Measurements from ENCODE around the gene CCDC50.

CCDC50 gene

DNA sequence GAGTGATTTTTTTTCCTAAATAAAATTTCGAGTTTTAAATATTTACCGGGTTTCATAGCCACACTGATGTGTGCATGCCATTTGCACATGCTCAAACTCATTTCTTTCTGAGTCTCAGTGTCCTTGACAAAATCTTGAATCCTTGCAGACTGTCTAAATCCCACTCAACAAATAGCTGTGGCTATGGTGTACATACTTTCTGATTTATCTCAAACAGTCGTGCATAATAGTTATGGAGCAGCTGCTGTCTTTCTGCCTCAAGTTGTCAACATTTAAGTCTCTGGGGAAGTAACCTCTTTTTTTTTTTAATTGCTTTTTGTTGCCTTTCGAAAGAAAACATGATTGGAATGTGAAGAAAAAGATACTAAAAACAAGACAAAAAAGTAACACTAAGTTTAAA lies 53.9 kb downstream of the CCDC50 start:
- DNase-seq (no peak), ATAC-seq (replicated peaks) (no peak)
- H3K36me3 Mint-ChIP-seq (ENCODE audit: insufficient read depth): peaks cover 3% of the 10 kb centered on the region
- no peak overlapping the region for H3K27ac Mint-ChIP-seq
- H3K27me3 Mint-ChIP-seq: no peaks in the 10 kb centered on the region
- no peak overlapping the region for H3K4me3 Mint-ChIP-seq
- no peaks in the 10 kb centered on the region for H3K9me3 Mint-ChIP-seq
- no peaks in the 10 kb centered on the region for H3K4me1 Mint-ChIP-seq (ENCODE audit: low read depth in 2 of 2)

DNA sequence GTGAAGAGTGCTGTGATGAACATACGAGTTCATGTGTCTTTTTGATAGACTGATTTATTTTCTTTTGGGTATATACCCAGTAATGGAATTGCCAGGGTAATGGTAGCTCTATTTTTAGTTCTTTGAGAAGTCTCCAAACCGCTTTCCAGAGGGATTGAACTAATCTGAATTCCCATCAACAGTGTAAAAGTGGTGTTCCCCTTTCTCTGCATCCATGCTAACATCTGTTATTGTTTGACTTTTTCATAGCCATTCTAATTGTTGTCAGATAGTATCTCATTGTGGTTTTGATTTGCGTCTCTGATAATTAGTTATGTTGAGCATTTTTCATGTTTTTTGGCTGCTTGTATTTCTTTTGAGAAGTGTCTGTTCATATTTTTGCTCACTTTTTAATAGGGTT lies 55.9 kb downstream of the CCDC50 start:
- Mint-ChIP-seq H3K4me3 (no peak overlapping the region), H3K27ac (no peak overlapping the region), H3K36me3 (ENCODE audit: insufficient read depth) (peaks cover 7% of the 10 kb centered on the region), H3K4me1 (ENCODE audit: low read depth in 2 of 2) (no peaks in the 10 kb centered on the region), H3K27me3 (no peaks in the 10 kb centered on the region), H3K9me3 (no peaks in the 10 kb centered on the region)
- DNase-seq: no peak
- ATAC-seq (replicated peaks): no peak

GRCh38 chr3:191387441-191388077 lies 58.4 kb downstream of the CCDC50 start:
- ATAC-seq (replicated peaks) (no peak), DNase-seq (no peak)
- no peak overlapping the region for H3K27ac Mint-ChIP-seq
- no peaks in the 10 kb centered on the region for H3K27me3 Mint-ChIP-seq
- H3K9me3 Mint-ChIP-seq: no peaks in the 10 kb centered on the region
- H3K36me3 Mint-ChIP-seq (ENCODE audit: insufficient read depth): peaks cover 7% of the 10 kb centered on the region
- no peak overlapping the region for H3K4me3 Mint-ChIP-seq
- no peaks in the 10 kb centered on the region for H3K4me1 Mint-ChIP-seq (ENCODE audit: low read depth in 2 of 2)

DNA sequence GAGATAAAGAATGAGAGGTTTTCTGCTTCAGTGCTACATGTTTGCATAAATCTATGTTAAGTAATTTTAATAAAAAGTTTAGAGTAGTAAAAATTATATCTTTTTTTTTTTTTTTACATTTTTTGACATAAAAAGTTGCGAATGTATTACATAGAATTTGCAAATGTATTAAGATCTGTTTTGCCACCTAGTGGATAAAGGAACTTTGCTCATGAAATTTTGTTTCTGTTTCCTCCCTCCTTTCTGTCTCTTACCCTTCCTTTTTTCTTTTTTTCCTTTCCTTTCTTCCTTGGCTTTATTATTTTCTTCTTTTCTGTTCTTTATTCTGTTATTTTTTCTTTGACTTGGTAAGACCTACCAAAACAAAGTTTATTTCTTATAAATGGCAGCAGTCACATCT lies 59.6 kb downstream of the CCDC50 start:
- no peaks in the 10 kb centered on the region for H3K27me3 Mint-ChIP-seq
- H3K27ac Mint-ChIP-seq: no peak overlapping the region
- no peaks in the 10 kb centered on the region for H3K4me1 Mint-ChIP-seq (ENCODE audit: low read depth in 2 of 2)
- ATAC-seq (replicated peaks): no peak
- no peak for DNase-seq
- no peak overlapping the region for H3K4me3 Mint-ChIP-seq
- H3K9me3 Mint-ChIP-seq: no peaks in the 10 kb centered on the region
- peaks cover 3% of the 10 kb centered on the region for H3K36me3 Mint-ChIP-seq (ENCODE audit: insufficient read depth)

GRCh38 chr3:191390580-191390979 lies 61.4 kb downstream of the CCDC50 start:
- Mint-ChIP-seq H3K27ac (no peak overlapping the region), H3K27me3 (no peaks in the 10 kb centered on the region), H3K4me3 (no peak overlapping the region), H3K4me1 (ENCODE audit: low read depth in 2 of 2) (no peaks in the 10 kb centered on the region), H3K36me3 (ENCODE audit: insufficient read depth) (peaks cover 3% of the 10 kb centered on the region), H3K9me3 (no peaks in the 10 kb centered on the region)
- ATAC-seq (replicated peaks) (no peak), DNase-seq (no peak)

DNA sequence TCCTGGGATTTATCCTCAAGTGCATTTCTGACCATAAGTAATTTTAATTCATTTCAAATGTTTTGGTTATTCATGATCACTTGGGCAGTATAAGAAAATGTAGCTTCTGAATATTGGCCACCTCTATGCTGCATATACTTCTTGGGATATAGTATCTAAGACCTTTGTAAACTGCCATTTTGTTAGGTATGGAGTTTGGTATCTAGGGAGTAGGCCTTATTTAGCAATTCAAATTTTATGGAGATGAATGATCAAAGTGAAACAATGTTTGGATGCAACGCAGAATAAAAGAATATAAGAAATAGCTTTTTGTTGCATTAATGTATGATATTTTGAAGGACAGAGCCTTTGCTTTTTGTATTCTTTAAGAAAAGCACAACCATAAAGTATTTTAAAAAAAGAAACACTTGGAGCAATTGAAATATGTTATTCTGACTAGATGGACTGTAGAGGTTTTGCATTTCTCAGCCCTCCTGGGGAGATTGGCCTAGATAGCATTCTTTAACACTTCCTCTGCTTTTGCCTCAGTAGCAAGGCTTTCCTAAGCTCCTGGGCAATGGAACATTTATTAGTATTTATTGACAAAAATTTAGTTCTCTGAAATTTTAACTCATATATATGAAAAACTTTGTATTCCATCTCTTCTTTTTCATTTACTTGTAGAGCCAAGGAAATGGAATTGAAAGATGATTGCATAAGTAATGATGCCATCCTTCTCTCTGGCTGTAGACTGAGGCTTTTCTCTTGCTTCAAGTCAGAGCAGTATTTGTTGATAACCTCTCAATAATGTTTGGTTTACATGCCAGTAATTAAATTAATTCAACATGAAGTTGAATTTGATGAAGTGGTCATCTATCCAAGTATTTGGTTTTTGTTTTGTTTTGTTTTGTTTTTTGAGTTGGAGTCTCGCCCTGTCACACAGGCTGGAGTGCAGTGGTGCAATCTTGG lies 62.9 kb downstream of the CCDC50 start:
- no peak for DNase-seq
- Mint-ChIP-seq H3K4me1 (ENCODE audit: low read depth in 2 of 2) (no peaks in the 10 kb centered on the region), H3K4me3 (no peak overlapping the region), H3K27ac (no peak overlapping the region), H3K9me3 (peaks cover 0 to 3% of the 10 kb centered on the region in 2 donors), H3K36me3 (ENCODE audit: insufficient read depth) (peaks cover 3% of the 10 kb centered on the region), H3K27me3 (no peaks in the 10 kb centered on the region)
- ATAC-seq (replicated peaks): no peak

- H3K36me3 Mint-ChIP-seq (ENCODE audit: insufficient read depth): peaks cover 3% of the 10 kb centered on the region
- H3K4me3 Mint-ChIP-seq: no peak overlapping the region
- peaks cover 0 to 3% of the 10 kb centered on the region in 2 donors for H3K9me3 Mint-ChIP-seq
- no peak for ATAC-seq (replicated peaks)
- no peaks in the 10 kb centered on the region for H3K27me3 Mint-ChIP-seq
- no peak overlapping the region for H3K27ac Mint-ChIP-seq
- no peaks in the 10 kb centered on the region for H3K4me1 Mint-ChIP-seq (ENCODE audit: low read depth in 2 of 2)
- DNase-seq: no peak
These were observed 64.0 kb downstream of the CCDC50 start for GRCh38 chr3:191393146-191393545.

DNA sequence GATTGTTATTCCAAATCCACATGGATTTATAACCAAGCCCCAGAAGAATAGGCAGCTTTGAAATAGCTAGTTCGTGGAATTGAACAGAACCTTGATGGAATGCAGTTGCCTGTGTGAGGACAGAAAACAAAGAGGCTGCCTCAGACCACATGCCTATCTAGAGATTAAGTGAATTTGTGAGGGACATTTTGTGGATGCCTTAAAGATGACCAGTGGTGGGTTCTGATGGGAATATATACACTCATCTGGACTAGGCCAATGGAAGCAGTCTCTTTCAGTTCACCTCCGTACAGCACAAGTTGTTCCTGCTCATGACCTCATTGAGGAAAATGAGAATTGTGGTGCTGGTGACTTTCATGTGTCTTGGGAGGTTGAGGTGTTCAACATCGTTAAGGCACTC lies 68.6 kb downstream of the CCDC50 start:
- Mint-ChIP-seq H3K27me3 (no peaks in the 10 kb centered on the region), H3K4me3 (no peak overlapping the region), H3K9me3 (peaks cover 0 to 3% of the 10 kb centered on the region in 2 donors), H3K27ac (no peak overlapping the region), H3K4me1 (ENCODE audit: low read depth in 2 of 2) (no peaks in the 10 kb centered on the region), H3K36me3 (ENCODE audit: insufficient read depth) (no peaks in the 10 kb centered on the region)
- ATAC-seq (replicated peaks): no peak
- DNase-seq: no peak

GRCh38 chr3:191398607-191399006 lies 69.4 kb downstream of the CCDC50 start:
- Mint-ChIP-seq H3K4me3 (no peak overlapping the region), H3K27me3 (no peaks in the 10 kb centered on the region), H3K36me3 (ENCODE audit: insufficient read depth) (no peaks in the 10 kb centered on the region), H3K27ac (no peak overlapping the region), H3K4me1 (ENCODE audit: low read depth in 2 of 2) (no peaks in the 10 kb centered on the region), H3K9me3 (peaks cover 0 to 3% of the 10 kb centered on the region in 2 donors)
- DNase-seq: no peak
- no peak for ATAC-seq (replicated peaks)

- DNase-seq (no peak), ATAC-seq (replicated peaks) (no peak)
- Mint-ChIP-seq H3K36me3 (ENCODE audit: insufficient read depth) (no peaks in the 10 kb centered on the region), H3K4me1 (ENCODE audit: low read depth in 2 of 2) (no peaks in the 10 kb centered on the region), H3K27me3 (no peaks in the 10 kb centered on the region), H3K27ac (no peak overlapping the region), H3K4me3 (no peak overlapping the region), H3K9me3 (peaks cover 0 to 4% of the 10 kb centered on the region in 2 donors)
These were observed 70.7 kb downstream of the CCDC50 start for GRCh38 chr3:191399918-191400317.

DNA sequence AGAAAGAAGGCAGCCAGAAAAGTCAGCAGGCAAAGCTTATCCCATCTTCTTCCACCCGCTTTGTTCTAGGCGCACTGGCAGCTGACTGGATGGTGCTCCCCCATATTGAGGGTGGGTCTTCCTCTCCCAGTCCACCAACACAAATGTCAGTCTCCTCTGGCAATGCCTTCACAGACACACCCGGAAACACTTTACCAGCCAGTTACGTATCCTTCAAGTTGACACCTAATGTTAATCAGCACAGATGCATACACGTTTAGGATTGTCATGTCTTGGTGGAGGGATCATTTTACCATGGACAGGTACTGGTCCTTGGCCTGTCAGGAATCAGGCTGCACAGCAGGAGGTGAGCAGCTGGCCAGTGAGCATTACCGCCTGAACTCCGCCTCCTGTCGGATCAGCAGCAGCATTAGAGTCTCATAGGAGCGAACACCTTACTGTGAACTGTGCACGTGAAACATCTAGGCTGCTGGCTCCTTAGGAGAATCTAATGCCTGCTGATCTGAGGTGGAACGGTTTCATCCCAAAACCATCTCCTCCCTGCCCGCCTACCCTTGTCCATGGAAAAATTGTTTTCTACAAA lies 72.7 kb downstream of the CCDC50 start:
- no peak overlapping the region for H3K4me3 Mint-ChIP-seq
- H3K36me3 Mint-ChIP-seq (ENCODE audit: insufficient read depth): no peaks in the 10 kb centered on the region
- DNase-seq: no peak
- H3K4me1 Mint-ChIP-seq (ENCODE audit: low read depth in 2 of 2): no peaks in the 10 kb centered on the region
- no peak overlapping the region for H3K27ac Mint-ChIP-seq
- peaks cover 7 to 10% of the 10 kb centered on the region in 2 donors for H3K9me3 Mint-ChIP-seq
- H3K27me3 Mint-ChIP-seq: no peaks in the 10 kb centered on the region
- no peak for ATAC-seq (replicated peaks)

DNA sequence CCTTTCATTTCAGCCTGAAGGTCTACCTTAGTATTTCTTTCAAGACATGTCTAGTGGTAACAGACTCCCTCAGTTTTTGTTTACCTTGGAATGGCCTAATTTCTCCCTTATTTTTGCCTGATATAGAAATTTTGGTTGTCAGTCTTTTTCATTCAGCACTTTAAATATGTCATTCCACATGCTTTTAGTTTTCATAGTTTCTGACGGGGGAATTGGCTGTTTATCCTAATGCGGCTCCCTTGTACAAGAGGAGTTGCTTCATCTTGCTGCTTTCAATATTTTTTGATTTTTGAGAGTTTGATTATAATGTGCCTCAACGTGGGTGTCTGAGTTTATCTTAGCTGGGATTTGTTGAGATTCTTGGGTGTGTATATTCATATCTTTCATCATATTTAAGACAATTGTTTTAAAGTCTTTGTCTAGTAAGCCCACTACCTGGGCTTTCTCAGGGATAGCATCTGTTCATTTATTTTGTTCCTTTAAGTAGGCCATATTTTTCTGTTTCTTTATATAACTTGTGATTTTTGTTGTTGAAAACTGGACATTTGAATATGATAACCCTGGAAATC lies 80.7 kb downstream of the CCDC50 start:
- Mint-ChIP-seq H3K27me3 (no peaks in the 10 kb centered on the region), H3K4me3 (no peak overlapping the region), H3K9me3 (peaks cover 10% of the 10 kb centered on the region in 2 donors), H3K4me1 (ENCODE audit: low read depth in 2 of 2) (no peaks in the 10 kb centered on the region), H3K27ac (no peak overlapping the region), H3K36me3 (ENCODE audit: insufficient read depth) (no peaks in the 10 kb centered on the region)
- DNase-seq (no peak), ATAC-seq (replicated peaks) (no peak)

DNA sequence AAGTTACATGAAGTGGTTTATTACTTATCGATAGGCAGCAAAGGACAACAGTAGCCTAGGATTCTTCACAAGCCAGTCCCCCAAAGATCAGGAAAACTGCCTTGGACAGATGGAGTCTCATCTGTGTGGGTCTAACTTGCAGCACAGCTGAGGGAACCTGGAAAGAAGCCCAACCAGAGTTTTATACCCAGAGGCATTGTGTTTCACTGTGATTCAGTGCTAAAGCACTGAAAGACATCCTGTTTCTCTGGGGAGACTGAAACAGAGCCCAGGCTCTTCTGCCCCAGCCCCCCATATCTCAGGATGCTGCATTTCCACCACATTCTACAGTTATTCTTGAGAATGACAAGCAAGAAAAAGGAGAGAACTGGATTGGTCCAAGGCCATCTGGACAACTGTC lies 83.6 kb downstream of the CCDC50 start:
- no peaks in the 10 kb centered on the region for H3K4me1 Mint-ChIP-seq (ENCODE audit: low read depth in 2 of 2)
- H3K36me3 Mint-ChIP-seq (ENCODE audit: insufficient read depth): no peaks in the 10 kb centered on the region

More for the DNA sequence above, 83.6 kb downstream of the CCDC50 start:
- Mint-ChIP-seq H3K9me3 (peaks cover 0 to 7% of the 10 kb centered on the region in 2 donors), H3K27ac (no peak overlapping the region), H3K27me3 (no peaks in the 10 kb centered on the region), H3K4me3 (no peak overlapping the region)
- DNase-seq: no peak
- ATAC-seq (replicated peaks): no peak

Data from effector memory CD8-positive, alpha-beta T cell (primary cell).